ENCODE results near the gene PTPRN2. TPM values are rescaled to one million over a fixed set of nuclear protein-coding genes. Genes with fewer than 3 reads are reported as not detected.

The PTPRN2 gene
- total RNA-seq, 1 experiment from 2014 or later, result 1.2 TPM

GRCh38 chr7:158446281-158446680, 141.3 kb downstream of the PTPRN2 start:
- H3K27ac ChIP-seq, result no peak overlapping the region
- no peaks in the 10 kb centered on the region for H3K9me3 ChIP-seq (replicated peaks)

DNA sequence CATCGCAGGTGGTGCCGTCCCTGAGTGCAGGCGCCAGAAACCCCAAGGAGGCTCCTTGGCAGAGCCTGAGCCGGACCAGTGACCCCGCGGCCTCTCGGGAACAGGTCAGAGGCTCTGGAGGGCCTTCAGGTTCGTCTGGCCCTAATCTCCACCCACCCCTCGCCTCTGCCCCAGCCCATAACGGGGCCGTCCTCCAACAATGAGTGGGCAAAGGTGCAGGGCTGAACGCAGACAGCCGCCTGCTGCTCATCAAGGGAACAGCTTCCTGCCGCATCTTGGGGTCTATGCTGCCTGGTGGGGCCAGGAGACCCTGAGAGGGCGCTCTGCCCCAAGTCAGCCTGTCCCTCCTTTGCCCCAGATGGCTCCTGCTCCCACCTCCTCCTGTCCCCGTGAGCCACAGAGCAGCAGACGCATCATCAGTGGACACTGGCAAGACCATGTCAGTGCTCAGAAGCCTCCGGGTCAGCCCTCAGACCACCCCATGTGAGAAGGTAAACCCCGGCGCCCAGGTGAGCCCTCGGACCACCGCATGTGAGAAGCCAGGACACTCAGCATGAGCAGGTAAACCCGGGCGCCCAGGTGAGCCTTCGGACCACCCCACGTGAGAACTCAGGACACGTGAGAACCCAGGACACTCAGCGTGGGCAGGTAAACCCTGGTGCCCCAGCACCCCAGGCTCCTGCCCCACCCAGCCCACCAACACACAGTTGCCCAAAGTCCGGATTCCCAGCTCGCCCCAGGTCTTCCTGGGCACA, 142.0 kb downstream of the PTPRN2 start:
- Histone ChIP-seq H3K27ac (no peak overlapping the region), H3K36me3 (no peaks in the 10 kb centered on the region), H3K4me1 (replicated peaks) (no peaks in the 10 kb centered on the region), H3K4me3 (no peak overlapping the region), H3K9me3 (replicated peaks) (no peaks in the 10 kb centered on the region), H3K27me3 (replicated peaks) (no peaks in the 10 kb centered on the region)
- DNase-seq (ENCODE audit: low read depth in 1 of 2, low spot score in 2 of 2), result no peak

More at GRCh38 chr7:158446281-158446680, 141.3 kb downstream of the PTPRN2 start:
- Histone ChIP-seq H3K27me3 (replicated peaks) (no peaks in the 10 kb centered on the region), H3K36me3 (no peaks in the 10 kb centered on the region), H3K4me1 (replicated peaks) (no peaks in the 10 kb centered on the region), H3K4me3 (no peak overlapping the region)
- DNase-seq (ENCODE audit: low read depth in 1 of 2, low spot score in 2 of 2), result no peak

DNA sequence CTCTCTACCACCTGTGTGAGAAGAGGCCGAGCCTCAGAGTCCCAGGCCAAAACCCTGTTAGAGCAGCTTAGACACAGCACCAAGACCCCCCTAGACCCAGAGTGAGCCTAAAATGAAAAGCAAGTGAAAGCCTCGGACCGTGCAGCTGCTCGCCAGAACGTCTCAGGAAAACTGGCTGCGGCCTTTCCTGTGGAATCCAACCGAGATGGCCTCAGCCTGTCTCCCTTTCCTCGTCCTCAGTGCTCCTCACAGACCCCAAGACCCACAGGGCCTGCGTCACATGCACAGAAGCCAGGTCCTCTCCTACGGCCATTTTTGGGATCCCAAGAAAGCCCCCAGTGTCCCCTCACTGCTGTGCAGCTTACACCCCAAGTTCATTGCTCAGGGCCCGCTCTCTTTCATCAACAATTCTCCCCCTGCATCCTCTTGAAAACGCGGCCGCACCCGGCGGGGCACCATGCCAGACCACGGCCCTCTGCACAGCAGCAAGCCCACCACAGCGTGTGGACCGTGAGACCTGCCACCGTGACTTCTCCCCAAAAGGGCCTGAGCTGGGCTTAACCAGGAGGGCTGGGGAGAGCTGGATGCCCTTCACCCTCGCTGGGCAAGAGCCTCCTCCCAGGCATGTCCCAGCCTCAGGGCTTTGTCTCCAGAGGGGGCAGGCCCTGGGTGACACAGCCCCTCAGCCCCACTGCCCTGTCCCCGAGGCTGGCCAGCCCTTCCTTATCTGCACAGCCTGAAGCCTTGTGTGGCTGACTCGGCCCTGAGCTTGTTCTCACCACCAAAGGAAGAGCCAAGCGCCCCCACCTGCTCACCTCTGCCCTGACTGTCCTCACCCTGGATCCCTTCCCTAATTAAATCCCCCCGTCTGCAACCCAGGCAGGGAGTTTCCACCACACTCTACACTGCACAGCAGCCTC, 142.9 kb downstream of the PTPRN2 start:
- Histone ChIP-seq H3K27ac (no peak overlapping the region), H3K4me1 (replicated peaks) (no peaks in the 10 kb centered on the region), H3K36me3 (no peaks in the 10 kb centered on the region), H3K4me3 (no peak overlapping the region), H3K9me3 (replicated peaks) (no peaks in the 10 kb centered on the region), H3K27me3 (replicated peaks) (no peaks in the 10 kb centered on the region)
- DNase-seq (ENCODE audit: low read depth in 1 of 2, low spot score in 2 of 2), result no peak

GRCh38 chr7:158443688-158444483, 143.7 kb downstream of the PTPRN2 start:
- Histone ChIP-seq H3K4me1 (replicated peaks) (no peaks in the 10 kb centered on the region), H3K27ac (no peak overlapping the region), H3K4me3 (no peak overlapping the region), H3K27me3 (replicated peaks) (no peaks in the 10 kb centered on the region), H3K9me3 (replicated peaks) (no peaks in the 10 kb centered on the region), H3K36me3 (no peaks in the 10 kb centered on the region)
- no peak for DNase-seq (ENCODE audit: low read depth in 1 of 2, low spot score in 2 of 2)

DNA sequence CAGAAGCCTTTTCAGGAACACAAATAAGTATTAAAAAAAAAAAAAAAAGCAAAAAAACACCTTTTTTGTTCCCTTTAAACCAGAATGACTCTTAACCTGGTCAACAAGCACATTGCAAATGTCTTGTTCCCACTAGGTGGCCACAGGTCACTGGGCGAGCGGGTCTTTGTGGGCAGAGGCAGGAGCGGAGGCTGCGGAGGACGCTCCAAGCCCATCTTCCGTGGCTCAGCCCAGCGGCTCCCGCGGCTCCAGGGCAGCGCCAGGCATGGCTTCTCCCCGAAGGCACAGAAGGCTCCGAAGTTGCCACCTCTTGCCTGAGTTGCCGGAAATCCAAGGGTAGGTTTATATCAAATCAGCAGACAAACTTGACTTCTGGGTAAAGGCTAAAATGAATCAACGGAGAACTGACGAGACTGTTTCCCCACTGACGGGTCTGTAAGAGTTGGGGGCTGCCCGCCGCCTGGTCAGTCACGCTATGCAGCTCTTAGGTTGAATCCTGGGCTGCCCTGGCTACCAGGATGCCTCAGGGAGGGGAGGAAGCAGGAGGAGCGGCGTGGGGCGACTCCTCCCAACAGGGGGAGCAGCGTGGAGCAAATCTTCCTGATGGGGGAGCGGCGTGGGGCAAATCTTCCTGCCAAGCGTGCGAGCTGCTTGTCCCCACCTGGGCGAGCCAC, 144.5 kb downstream of the PTPRN2 start:
- H3K27me3 ChIP-seq (replicated peaks), result no peaks in the 10 kb centered on the region
- H3K9me3 ChIP-seq (replicated peaks), result no peaks in the 10 kb centered on the region
- peak in 1 of 2 experiments; percentile 34 for DNase-seq (ENCODE audit: low read depth in 1 of 2, low spot score in 2 of 2)
- H3K4me1 ChIP-seq (replicated peaks), result no peaks in the 10 kb centered on the region
- H3K27ac ChIP-seq, result no peak overlapping the region
- H3K4me3 ChIP-seq, result no peak overlapping the region
- no peaks in the 10 kb centered on the region for H3K36me3 ChIP-seq

DNA sequence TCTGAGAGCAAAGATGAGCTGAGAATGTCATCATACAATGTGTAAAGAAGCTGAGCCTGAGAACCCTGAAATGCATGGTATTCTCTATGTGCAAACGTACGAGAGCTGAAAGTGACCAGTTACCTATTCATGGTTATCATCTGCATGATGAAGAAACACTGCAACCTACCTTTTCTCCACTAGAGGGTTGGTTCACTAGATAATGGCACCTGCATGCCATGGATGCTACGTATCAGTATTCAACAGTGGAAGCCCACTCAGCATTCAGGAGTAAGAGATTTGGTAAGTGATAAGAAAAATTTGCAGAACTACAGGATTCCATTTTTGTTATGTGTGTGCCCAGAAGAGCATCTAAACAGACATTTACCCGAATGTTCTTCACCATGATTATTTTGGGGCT, 145.4 kb downstream of the PTPRN2 start:
- Histone ChIP-seq H3K27ac (no peak overlapping the region), H3K4me3 (no peak overlapping the region), H3K9me3 (replicated peaks) (no peaks in the 10 kb centered on the region), H3K27me3 (replicated peaks) (no peaks in the 10 kb centered on the region), H3K36me3 (no peaks in the 10 kb centered on the region), H3K4me1 (replicated peaks) (no peaks in the 10 kb centered on the region)
- no peak for DNase-seq (ENCODE audit: low read depth in 1 of 2, low spot score in 2 of 2)

- Histone ChIP-seq H3K27ac (no peak overlapping the region), H3K36me3 (no peaks in the 10 kb centered on the region), H3K4me3 (no peak overlapping the region), H3K4me1 (replicated peaks) (no peaks in the 10 kb centered on the region), H3K9me3 (replicated peaks) (no peaks in the 10 kb centered on the region), H3K27me3 (replicated peaks) (no peaks in the 10 kb centered on the region)
- DNase-seq (ENCODE audit: low read depth in 1 of 2, low spot score in 2 of 2), result no peak
Observed at GRCh38 chr7:158439035-158439434, 148.6 kb downstream of the PTPRN2 start.

DNA sequence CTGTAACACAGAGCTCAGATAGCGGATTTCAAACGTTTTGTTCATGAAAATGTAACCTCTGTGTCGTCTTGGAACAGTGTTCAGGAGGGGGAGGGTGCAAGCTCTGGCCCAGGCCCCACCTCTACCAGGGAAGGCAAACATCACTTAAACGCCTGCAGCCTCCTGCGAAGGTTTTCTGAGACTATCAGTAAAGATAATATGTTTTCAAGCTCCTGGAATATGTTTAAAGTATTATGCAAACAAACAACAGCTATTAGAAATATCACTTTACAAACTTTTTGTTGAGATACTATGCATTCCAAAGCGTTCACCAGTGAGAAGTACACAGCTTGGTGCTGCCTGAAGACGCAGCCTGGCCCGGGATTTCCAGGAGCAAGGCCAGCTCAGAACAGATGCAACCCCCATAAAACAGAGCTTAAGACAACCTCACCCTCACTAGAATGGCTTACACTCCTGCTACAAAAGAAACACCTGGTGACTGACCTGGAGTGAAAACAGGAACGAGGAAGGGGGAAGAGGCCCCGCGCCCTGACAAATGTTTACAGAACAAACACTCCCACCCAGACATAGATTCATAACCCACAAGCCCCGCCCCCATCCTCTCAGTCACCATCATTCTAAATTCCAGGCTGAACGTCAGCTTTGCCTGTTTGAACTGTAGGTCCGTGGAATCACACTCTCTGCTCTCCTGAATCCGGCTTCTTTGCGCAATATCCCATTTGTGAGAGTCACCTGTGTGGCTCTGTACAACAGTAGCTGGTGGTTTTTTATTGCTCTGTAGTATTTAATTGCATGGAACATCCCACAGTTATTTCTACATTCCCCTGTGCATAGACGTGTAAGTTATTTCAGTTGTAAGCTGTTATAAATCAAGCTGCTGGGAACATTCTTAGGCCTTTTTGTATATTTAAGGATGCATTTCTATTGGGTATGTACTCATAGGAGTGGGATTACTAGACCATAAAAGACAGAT, 155.0 kb downstream of the PTPRN2 start:
- H3K4me3 ChIP-seq, result no peak overlapping the region
- H3K4me1 ChIP-seq (replicated peaks), result peaks cover 21% of the 10 kb centered on the region
- H3K36me3 ChIP-seq, result no peaks in the 10 kb centered on the region
- no peaks in the 10 kb centered on the region for H3K27me3 ChIP-seq (replicated peaks)
- DNase-seq (ENCODE audit: low read depth in 1 of 2, low spot score in 2 of 2), result peak; percentile 61 to 68
- H3K9me3 ChIP-seq (replicated peaks), result no peaks in the 10 kb centered on the region
- peak overlapping the region; percentile 48 for H3K27ac ChIP-seq

DNA sequence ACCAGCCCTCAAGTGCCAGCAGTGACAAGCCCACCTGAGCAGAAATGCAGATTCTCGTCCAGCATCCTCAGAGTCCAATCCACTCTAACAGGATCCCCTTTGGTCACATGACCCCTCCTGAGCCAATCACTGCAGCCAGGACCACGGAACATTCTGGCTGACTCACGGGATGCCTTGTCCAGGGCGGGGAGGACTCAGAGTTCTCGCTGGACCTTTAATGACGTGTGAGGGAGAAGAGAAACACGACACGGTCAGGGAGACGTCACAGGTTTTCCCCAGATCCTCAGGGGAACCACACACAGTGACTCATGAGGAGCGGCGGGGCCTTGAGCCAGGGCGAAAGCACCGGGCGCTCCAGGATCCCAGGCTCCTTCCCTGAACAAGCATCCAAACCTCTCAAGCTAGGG, 155.7 kb downstream of the PTPRN2 start:
- Histone ChIP-seq H3K36me3 (no peaks in the 10 kb centered on the region), H3K27me3 (replicated peaks) (no peaks in the 10 kb centered on the region), H3K9me3 (replicated peaks) (no peaks in the 10 kb centered on the region), H3K4me3 (no peak overlapping the region), H3K27ac (peak overlapping the region; percentile 48), H3K4me1 (replicated peaks) (peaks cover 21% of the 10 kb centered on the region)
- DNase-seq (ENCODE audit: low read depth in 1 of 2, low spot score in 2 of 2), result peak; percentile 90 to 93

GRCh38 chr7:158431055-158431940, 156.3 kb downstream of the PTPRN2 start:
- DNase-seq (ENCODE audit: low read depth in 1 of 2, low spot score in 2 of 2), result no peak
- H3K27me3 ChIP-seq (replicated peaks), result no peaks in the 10 kb centered on the region
- H3K4me3 ChIP-seq, result no peak overlapping the region
- H3K36me3 ChIP-seq, result no peaks in the 10 kb centered on the region
- H3K9me3 ChIP-seq (replicated peaks), result no peaks in the 10 kb centered on the region
- H3K4me1 ChIP-seq (replicated peaks), result peaks cover 21% of the 10 kb centered on the region
- peak overlapping the region; percentile 48; the same call in 1 of the 2 replicates for H3K27ac ChIP-seq

GRCh38 chr7:158430308-158431034, 157.2 kb downstream of the PTPRN2 start:
- Histone ChIP-seq H3K36me3 (no peaks in the 10 kb centered on the region), H3K27ac (no peak overlapping the region), H3K27me3 (replicated peaks) (no peaks in the 10 kb centered on the region), H3K4me3 (no peak overlapping the region), H3K9me3 (replicated peaks) (no peaks in the 10 kb centered on the region), H3K4me1 (replicated peaks) (peaks cover 21% of the 10 kb centered on the region)
- peak in 1 of 2 experiments; percentile 36 for DNase-seq (ENCODE audit: low read depth in 1 of 2, low spot score in 2 of 2)
